ENCODE data around the gene CNIH4.
A peak's percentile ranks its signal among the peaks of the same experiment; 100 is the strongest.

Gene CNIH4

DNA sequence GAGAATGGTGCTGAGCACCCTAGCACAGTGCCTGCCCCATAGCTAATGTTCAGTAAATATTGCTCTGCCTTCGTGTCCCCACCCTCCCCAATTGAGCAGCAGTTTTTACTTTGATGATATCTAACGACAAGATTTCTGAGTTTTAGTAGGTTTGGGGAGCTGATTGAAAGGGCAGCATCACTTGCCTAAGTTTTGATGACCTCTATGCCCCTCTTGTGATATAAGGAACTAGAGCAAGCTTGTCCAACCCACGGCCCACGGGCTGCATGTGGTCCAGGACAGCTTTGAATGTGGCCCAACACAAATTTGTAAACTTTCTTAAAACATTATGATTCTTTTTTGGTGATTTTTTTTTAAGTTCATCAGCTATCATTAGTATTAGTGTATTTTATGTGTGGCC is 1.6 kb downstream of the CNIH4 start:
- peak overlapping the region; percentile 72; the same call in 1 of the 2 replicates for H3K4me3 ChIP-seq (replicated peaks; ENCODE audit: low read depth, low read length)
- no peaks in the 10 kb centered on the region for H3K27me3 ChIP-seq (replicated peaks; ENCODE audit: control insufficient read depth, insufficient read depth, low read length)
- no peak for DNase-seq (ENCODE audit: extremely low read depth, insufficient read length)
- peaks cover 1% of the 10 kb centered on the region; the same call in 1 of the 2 replicates for H3K36me3 ChIP-seq (ENCODE audit: control insufficient read depth, insufficient read depth, low read length)
- no peak for TF ChIP-seq CTCF (IDR thresholded peaks at IDR 0.05; ENCODE audit: insufficient read depth, low read length, poor library complexity, severe bottlenecking)

DNA sequence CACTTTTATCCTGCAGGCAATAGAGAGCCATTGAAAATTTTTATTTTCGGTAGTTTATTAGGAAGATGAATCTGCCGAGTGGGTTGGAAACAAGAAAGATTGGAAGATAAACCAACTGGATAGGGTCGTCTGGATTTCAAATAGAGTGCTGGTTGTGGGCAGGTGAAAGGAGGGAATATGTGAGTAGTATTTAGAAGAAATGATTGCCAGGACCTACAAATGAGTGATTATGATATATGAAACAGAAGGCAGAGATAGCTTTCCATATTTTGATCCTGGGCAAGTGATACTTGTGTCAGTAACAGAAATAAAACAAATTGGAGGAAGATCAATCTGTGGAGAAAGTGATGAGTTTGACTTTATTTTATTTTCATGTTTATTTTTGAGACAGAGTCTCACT is 2.5 kb downstream of the CNIH4 start:
- TF ChIP-seq CTCF (IDR thresholded peaks at IDR 0.05; ENCODE audit: insufficient read depth, low read length, poor library complexity, severe bottlenecking): no peak
- Histone ChIP-seq H3K27me3 (replicated peaks; ENCODE audit: control insufficient read depth, insufficient read depth, low read length) (no peaks in the 10 kb centered on the region), H3K36me3 (ENCODE audit: control insufficient read depth, insufficient read depth, low read length) (peaks cover 1% of the 10 kb centered on the region; the same call in 1 of the 2 replicates), H3K4me3 (replicated peaks; ENCODE audit: low read depth, low read length) (no peak overlapping the region)
- DNase-seq (ENCODE audit: extremely low read depth, insufficient read length): no peak

DNA sequence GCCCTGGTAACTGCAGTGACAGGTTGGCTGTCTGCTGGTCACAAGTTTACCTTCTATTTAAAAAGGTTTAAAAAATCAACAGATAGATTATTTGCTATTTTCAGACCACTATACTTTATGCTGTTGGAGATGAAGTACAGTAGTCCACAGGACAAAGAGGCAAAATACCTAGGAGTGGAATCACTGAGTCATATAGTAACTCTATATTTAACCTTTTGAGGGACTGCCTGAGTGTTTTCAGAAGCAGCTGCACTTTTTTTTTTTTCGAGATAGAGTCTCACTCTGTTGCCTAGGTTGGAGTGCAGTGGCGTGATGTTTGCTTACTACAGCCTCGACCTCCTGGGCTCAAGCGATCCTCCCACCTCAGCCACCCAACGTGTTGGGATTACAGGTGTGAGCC is 11.7 kb downstream of the CNIH4 start:
- DNase-seq (ENCODE audit: extremely low read depth, insufficient read length): no peak
- TF ChIP-seq CTCF (IDR thresholded peaks at IDR 0.05; ENCODE audit: insufficient read depth, low read length, poor library complexity, severe bottlenecking): no peak
- Histone ChIP-seq H3K4me3 (replicated peaks; ENCODE audit: low read depth, low read length) (no peak overlapping the region), H3K36me3 (ENCODE audit: control insufficient read depth, insufficient read depth, low read length) (peaks cover 4% of the 10 kb centered on the region), H3K27me3 (replicated peaks; ENCODE audit: control insufficient read depth, insufficient read depth, low read length) (no peaks in the 10 kb centered on the region)

DNA sequence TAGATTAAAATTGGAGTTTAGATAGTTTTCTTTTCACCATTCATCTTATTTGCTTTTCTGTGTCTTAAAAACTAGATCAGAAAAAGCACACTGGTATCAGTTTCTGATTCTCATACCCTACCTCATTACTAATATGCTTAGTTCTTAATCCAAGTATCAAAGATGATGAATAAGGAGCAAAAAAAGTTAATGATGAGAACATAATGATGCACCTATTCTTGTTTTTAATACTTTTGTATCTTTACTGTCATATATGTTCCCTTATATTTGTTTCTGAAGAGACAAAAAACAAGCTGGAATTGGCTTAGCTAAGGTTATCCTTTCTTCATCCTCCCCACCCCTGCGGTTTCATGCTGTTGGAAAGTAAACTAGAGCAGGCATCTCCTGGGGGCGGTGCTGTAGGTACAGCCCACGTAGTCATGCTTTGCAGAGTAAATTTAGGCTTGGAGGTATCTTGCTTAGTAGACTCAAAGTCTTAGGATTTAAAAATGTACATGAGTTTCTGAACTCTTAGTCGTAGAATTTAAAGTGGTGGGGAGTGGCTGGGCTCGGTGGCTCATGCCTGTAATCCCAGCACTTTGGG is 16.4 kb downstream of the CNIH4 start:
- no peak for DNase-seq (ENCODE audit: extremely low read depth, insufficient read length)
- no peak overlapping the region for H3K4me3 ChIP-seq (replicated peaks; ENCODE audit: low read depth, low read length)
- H3K36me3 ChIP-seq (ENCODE audit: control insufficient read depth, insufficient read depth, low read length): peaks cover 6% of the 10 kb centered on the region
- no peak for TF ChIP-seq CTCF (IDR thresholded peaks at IDR 0.05; ENCODE audit: insufficient read depth, low read length, poor library complexity, severe bottlenecking)
- no peaks in the 10 kb centered on the region for H3K27me3 ChIP-seq (replicated peaks; ENCODE audit: control insufficient read depth, insufficient read depth, low read length)

DNA sequence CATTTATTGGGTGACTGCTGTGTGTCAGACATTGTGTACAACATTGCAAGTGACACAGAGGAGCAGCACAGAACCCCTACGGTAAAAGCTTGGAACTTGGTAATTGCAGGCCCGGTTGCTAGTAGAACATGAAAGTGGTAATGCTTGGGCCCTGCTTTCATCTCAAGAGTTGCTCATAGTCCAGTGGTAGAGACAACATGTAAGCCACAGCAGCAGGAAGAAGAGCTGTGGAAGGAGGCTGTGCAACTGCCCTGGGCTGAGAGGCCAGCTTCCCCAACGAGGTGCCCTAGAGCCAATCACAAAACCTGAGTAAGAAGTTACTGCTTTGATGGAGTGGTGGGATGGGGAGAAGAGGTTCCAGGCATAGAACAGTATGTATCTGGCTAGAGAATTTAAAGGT is 18.4 kb downstream of the CNIH4 start:
- TF ChIP-seq CTCF (IDR thresholded peaks at IDR 0.05; ENCODE audit: insufficient read depth, low read length, poor library complexity, severe bottlenecking): no peak
- Histone ChIP-seq H3K27me3 (replicated peaks; ENCODE audit: control insufficient read depth, insufficient read depth, low read length) (no peaks in the 10 kb centered on the region), H3K36me3 (ENCODE audit: control insufficient read depth, insufficient read depth, low read length) (peaks cover 5% of the 10 kb centered on the region), H3K4me3 (replicated peaks; ENCODE audit: low read depth, low read length) (no peak overlapping the region)
- no peak for DNase-seq (ENCODE audit: extremely low read depth, insufficient read length)

DNA sequence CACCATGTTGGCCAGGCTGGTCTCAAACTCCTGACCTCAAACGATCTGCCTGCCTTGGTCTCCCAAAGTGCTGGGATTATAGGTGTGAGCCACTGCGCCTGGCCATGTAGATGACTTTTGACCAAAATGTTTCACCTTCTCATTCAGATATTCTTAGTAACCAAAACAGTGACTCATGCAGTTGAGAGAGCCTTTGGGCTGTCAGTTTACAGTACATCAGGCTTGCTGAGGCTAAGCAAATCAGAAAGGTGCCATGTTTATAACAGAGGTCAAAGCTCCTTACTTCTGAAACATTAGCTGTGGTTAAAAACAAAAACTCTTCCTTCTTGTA is 21.0 kb downstream of the CNIH4 start:
- no peak for TF ChIP-seq CTCF (IDR thresholded peaks at IDR 0.05; ENCODE audit: insufficient read depth, low read length, poor library complexity, severe bottlenecking)
- DNase-seq (ENCODE audit: extremely low read depth, insufficient read length): peak; percentile 30
- Histone ChIP-seq H3K27me3 (replicated peaks; ENCODE audit: control insufficient read depth, insufficient read depth, low read length) (no peaks in the 10 kb centered on the region), H3K4me3 (replicated peaks; ENCODE audit: low read depth, low read length) (no peak overlapping the region), H3K36me3 (ENCODE audit: control insufficient read depth, insufficient read depth, low read length) (peaks cover 2% of the 10 kb centered on the region)

Data from GM06990 (cell line).